RWPE2 (cell line): ENCODE measurements around the gene CDK18.
A peak's percentile ranks its signal among the peaks of the same experiment; 100 is the strongest.

Experiments
- ATAC-seq: fragments of 200-7000 bp; cut with Tn5 transposase; 3 replicates; pipeline ENCODE4 v1.9.1; 2021; ENCODE audit warnings: low read depth
- DNase-seq: peaks from one replicate; pipeline ENCODE4 v3.0.0-alpha.2; 2020; ENCODE audit warnings: low spot score
- H3K27ac ChIP-seq: fragments of 450-650 bp; 2 replicates; pipeline ENCODE4 v1.5.1; 2017; ENCODE audit warnings: mild to moderate bottlenecking; ENCODE audit not compliant: poor library complexity, severe bottlenecking
- H3K27me3 ChIP-seq: fragments of 250-450 bp; sonication (Bioruptor Pico); 2 replicates; pipeline ENCODE4 v1.5.1; 2021; ENCODE audit warnings: mild to moderate bottlenecking, moderate library complexity; ENCODE audit not compliant: insufficient read depth, poor library complexity, severe bottlenecking
- H3K36me3 ChIP-seq: fragments of 250-450 bp; sonication (Bioruptor Pico); 2 replicates; pipeline ENCODE4 v1.5.1; 2020; ENCODE audit warnings: low read depth, mild to moderate bottlenecking, moderate library complexity
- H3K4me1 ChIP-seq: fragments of 250-450 bp; sonication (Bioruptor Pico); 2 replicates; pipeline ENCODE4 v1.5.1; 2021; ENCODE audit warnings: mild to moderate bottlenecking, moderate library complexity; ENCODE audit not compliant: insufficient read depth, poor library complexity, severe bottlenecking
- H3K4me3 ChIP-seq: fragments of 250-450 bp; sonication (Bioruptor Pico); 2 replicates; pipeline ENCODE4 v1.5.1; 2021; ENCODE audit warnings: mild to moderate bottlenecking, moderate library complexity; ENCODE audit not compliant: severe bottlenecking
- H3K9me3 ChIP-seq: fragments of 250-450 bp; sonication (Bioruptor Pico); 2 replicates; pipeline ENCODE4 v1.5.1; 2021; ENCODE audit warnings: mild to moderate bottlenecking, moderate library complexity; ENCODE audit not compliant: severe bottlenecking
- CTCF ChIP-seq: fragments of 450-650 bp; IDR thresholded peaks from one replicate; pipeline ENCODE4 v1.5.1; 2017; ENCODE audit warnings: mild to moderate bottlenecking, moderate library complexity; ENCODE audit not compliant: poor library complexity, severe bottlenecking

CDK18 gene

GRCh38 chr1:205570173-205570501 is 65.7 kb downstream of the CDK18 start:
- H3K4me3 ChIP-seq, result no peak overlapping the region
- no peaks in the 10 kb centered on the region for H3K4me1 ChIP-seq
- TF ChIP-seq CTCF, result no peak
- no peaks in the 10 kb centered on the region for H3K9me3 ChIP-seq
- H3K27me3 ChIP-seq, result peaks cover 42% of the 10 kb centered on the region
- H3K36me3 ChIP-seq, result no peaks in the 10 kb centered on the region
- DNase-seq (no peak), ATAC-seq (no peak)
- no peak overlapping the region for H3K27ac ChIP-seq

DNA sequence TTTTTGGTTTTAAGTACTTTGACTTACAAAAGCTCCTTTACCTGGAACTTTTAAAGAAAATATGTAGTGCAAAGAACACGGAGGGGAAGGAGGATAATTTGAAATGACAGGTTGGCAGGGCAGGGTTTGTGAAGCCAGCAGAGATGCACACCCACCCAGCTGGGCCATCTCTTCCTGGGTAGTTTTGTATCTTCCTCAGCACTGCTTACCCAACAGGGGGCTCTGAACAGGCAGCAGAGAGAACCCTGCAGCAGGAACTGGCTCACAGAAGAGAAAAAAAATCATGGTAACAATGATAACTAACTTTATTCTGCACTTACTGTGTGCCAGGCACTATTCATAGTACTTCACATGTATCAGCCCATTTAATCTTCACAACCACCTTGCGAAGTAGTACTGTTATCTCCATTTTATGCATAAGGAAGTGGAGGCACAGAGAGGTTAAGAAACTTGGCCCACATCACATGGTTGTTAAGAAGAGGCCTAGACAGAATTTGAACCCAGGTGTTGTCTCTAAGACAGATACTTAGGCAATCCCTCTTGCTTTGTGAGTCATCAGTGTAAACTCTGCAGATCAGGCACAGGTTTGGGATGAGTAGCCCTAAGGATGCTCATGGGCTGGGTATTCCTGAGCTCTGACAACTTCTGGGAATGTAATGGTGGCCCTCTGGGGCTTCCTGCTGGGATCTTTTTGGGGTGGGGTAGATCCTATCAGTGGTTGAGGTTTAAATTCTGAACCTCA is 66.5 kb downstream of the CDK18 start:
- TF ChIP-seq CTCF, result no peak
- no peaks in the 10 kb centered on the region for H3K9me3 ChIP-seq
- ATAC-seq (peak; percentile 57; the same call in 1 of the 3 replicates), DNase-seq (no peak)
- no peak overlapping the region for H3K4me3 ChIP-seq
- no peaks in the 10 kb centered on the region for H3K4me1 ChIP-seq
- H3K27ac ChIP-seq, result no peak overlapping the region
- peaks cover 42% of the 10 kb centered on the region for H3K27me3 ChIP-seq
- no peaks in the 10 kb centered on the region for H3K36me3 ChIP-seq

DNA sequence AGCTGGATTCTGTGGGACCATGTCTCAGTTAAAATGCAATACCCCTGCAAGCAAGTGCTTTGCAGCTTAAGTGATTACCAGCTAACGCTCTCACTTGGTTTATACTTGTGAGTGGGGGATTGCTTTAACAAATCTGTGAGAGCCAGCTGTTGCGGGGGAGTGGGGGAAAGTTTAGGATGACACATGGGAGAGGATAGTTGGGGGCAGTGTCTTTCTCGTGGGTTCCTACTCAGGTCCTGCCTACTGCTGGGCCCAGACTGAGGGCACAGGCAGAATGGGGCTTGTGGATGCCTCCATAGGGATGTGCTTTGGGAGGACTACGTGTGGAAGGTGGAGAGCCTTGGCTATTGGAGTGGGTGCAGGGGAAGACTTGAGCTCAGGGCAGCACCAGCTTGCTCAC is 67.3 kb downstream of the CDK18 start:
- no peak for DNase-seq
- ATAC-seq, result no peak
- Histone ChIP-seq H3K36me3 (no peaks in the 10 kb centered on the region), H3K4me1 (no peaks in the 10 kb centered on the region), H3K27me3 (peaks cover 40% of the 10 kb centered on the region), H3K27ac (no peak overlapping the region), H3K9me3 (no peaks in the 10 kb centered on the region), H3K4me3 (no peak overlapping the region)
- no peak for TF ChIP-seq CTCF

DNA sequence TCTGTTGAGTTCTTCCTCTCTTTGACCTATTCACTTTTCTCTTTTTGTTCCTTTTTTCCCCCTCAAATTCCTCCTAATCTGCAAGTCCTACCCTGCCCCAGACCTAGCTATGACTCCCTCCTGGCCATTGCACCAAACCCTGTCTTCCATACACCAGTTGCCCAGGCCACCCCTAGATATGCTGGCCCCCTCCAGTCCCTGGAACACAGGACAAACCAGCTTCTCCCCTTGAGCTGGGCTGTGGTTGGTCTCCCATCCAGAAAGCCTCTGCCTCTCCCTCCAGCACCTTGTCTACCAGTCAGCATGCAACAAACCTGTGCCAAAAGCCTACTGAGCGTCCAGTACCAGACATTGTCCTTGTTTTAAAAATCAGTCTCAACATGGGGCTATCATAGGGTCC is 68.0 kb downstream of the CDK18 start:
- Histone ChIP-seq H3K9me3 (no peaks in the 10 kb centered on the region), H3K36me3 (no peaks in the 10 kb centered on the region), H3K4me1 (no peaks in the 10 kb centered on the region), H3K27me3 (peaks cover 33% of the 10 kb centered on the region), H3K27ac (no peak overlapping the region), H3K4me3 (no peak overlapping the region)
- ATAC-seq (no peak), DNase-seq (no peak)
- no peak for TF ChIP-seq CTCF

DNA sequence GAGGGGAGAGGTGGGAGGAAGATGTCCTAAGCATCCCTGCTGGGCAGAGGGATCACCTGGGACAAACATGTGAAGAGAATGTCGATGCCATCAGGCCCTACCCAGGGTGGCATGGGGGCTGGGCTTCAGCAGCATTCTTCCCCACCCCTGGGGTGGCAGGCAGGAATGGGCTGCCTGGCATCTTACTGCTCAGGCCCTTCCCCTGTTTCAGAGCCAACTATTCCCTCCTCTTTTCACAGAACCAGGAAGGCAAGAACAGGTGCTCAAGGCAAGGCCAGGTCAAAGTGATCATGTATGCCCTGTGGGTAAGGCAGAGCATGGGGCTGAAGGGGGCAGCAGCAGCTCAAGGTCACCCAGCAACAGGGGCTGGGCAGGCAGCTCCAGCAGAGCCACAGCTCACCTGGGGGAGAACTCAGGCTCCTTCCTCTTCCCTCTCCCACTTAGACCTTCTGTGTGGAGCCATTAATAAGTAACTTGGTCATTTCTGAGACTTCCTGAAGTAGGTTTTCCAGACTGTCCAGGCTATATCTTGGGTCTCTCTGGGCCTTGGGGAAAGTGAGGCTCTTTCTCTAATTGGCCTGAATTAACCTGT is 70.9 kb downstream of the CDK18 start:
- Histone ChIP-seq H3K9me3 (no peaks in the 10 kb centered on the region), H3K27ac (no peak overlapping the region), H3K27me3 (peaks cover 8% of the 10 kb centered on the region), H3K36me3 (no peaks in the 10 kb centered on the region), H3K4me1 (no peaks in the 10 kb centered on the region), H3K4me3 (no peak overlapping the region)
- TF ChIP-seq CTCF, result no peak
- DNase-seq (no peak), ATAC-seq (no peak)
